Kidney (tissue), 14 donors: ENCODE results near the gene GNG14. TPM values are rescaled to one million over a fixed set of nuclear protein-coding genes. Genes with fewer than 3 reads are reported as not detected.
"Not testable (repeated sequence)": the region's sequence is repeated elsewhere in the genome, so short reads cannot be mapped to it uniquely, and the experiment has no call there.

Source experiments
- DNase-seq, 5 donors: peaks; one replicate each; pipeline ENCODE4 v3.0.0-alpha.2; 2013 to 2020
- FAIRE-seq: peaks from 2 replicates; lab custom pipeline; 2012; peaks lifted over from hg19 to GRCh38; lab: Jason Lieb, UNC
- H3K27ac ChIP-seq, 2 donors: one replicate each; pipeline ENCODE4 v1.7.0; 2013; ENCODE audit warnings: low read depth in 2 of 2, low read length in 2 of 2, inconsistent platforms in 1 of 2
- H3K27me3 ChIP-seq: one replicate; pipeline ENCODE4 v1.7.1; 2013; ENCODE audit warnings: low read length, inconsistent platforms; ENCODE audit not compliant: control insufficient read depth, insufficient read depth
- H3K36me3 ChIP-seq, 3 donors: one replicate each; pipeline versions ENCODE4 v1.7.0 to v1.7.1; 2013; ENCODE audit warnings: low read length in 3 of 3, control low read depth in 1 of 3, inconsistent platforms in 1 of 3; ENCODE audit not compliant: insufficient read depth in 3 of 3, control insufficient read depth in 2 of 3
- H3K4me1 ChIP-seq, 3 donors: one replicate each; pipeline versions ENCODE4 v1.7.0 to v1.7.1; 2013; ENCODE audit warnings: low read length in 3 of 3, inconsistent platforms in 1 of 3, low read depth in 1 of 3; ENCODE audit not compliant: control insufficient read depth in 2 of 3, insufficient read depth in 2 of 3
- H3K4me3 ChIP-seq, 3 donors: one replicate each; pipeline versions ENCODE4 v1.7.0 to v1.8.1; 2013; ENCODE audit warnings: low read length in 3 of 3, control low read depth in 1 of 3, inconsistent platforms in 1 of 3
- H3K9ac ChIP-seq, 3 donors: one replicate each; pipeline versions ENCODE4 v1.7.0 to v1.7.1; 2013; ENCODE audit warnings: low read length in 3 of 3, control low read depth in 1 of 3, inconsistent platforms in 1 of 3
- H3K9me3 ChIP-seq, 3 donors: one replicate each; pipeline versions ENCODE4 v1.7.0 to v1.7.1; 2013; ENCODE audit warnings: low read length in 3 of 3, control low read depth in 1 of 3, inconsistent platforms in 1 of 3; ENCODE audit not compliant: control insufficient read depth in 2 of 3, insufficient read depth in 1 of 3
- CTCF ChIP-seq: IDR thresholded peaks from 3 replicates; pipeline ENCODE4 v1.5.1; 2012; ENCODE audit warnings: mild to moderate bottlenecking, moderate library complexity, borderline replicate concordance; ENCODE audit not compliant: insufficient read depth; ENCODE audit errors: extremely low read depth
- intact Hi-C: fragments of 100-400 bp; cut with DNase I; formaldehyde crosslinking; loops from one replicate; pipeline ENCODE4 v1.11.1; 2022
- polyA plus RNA-seq: library from polyadenylated mRNA; stranded (reverse); fragments of 350-450 nt; fragmentation: Illumina TruSeq; extraction: RNeasy Lipid Tissue Mini Kit (QIAGEN cat#74804); gene quantifications from one replicate; pipeline ENCODE4 v1.2.3, GENCODE V29; 2014; ENCODE audit warnings: low read depth, low replicate concordance; ENCODE audit not compliant: insufficient read depth
- total RNA-seq: library from RNA; stranded (reverse); fragmentation: NEBNext Ultra II Directional; extraction: Animal tissue kit (Norgen Biotek cat#: 25700); gene quantifications from one replicate; pipeline ENCODE4 v1.2.1, GENCODE V29; 2021
- donor health status: control.
- donor health status: control.
- donor health status: control.
- donor health status: control.
- donor health status: control.
- donor health status: DM: yes; HTN: yes; CAD: no.
- donor health status: Normal renal cell carcinoma (clear cell type).

Gene GNG14
- total and polyA plus RNA-seq, 2 donors from 2014 or later: not detected

- H3K9ac ChIP-seq: peak overlapping the region; percentile 50 to 81 (median 81)
- peak overlapping the region; percentile 45 to 59 for H3K27ac ChIP-seq
- intact Hi-C loops: no loop called here
- H3K9me3 ChIP-seq: no peaks in the 10 kb centered on the region
- no peak for TF ChIP-seq CTCF
- H3K4me3 ChIP-seq: peak overlapping the region; percentile 62 to 83 (median 71)
- H3K27me3 ChIP-seq: no peaks in the 10 kb centered on the region
- H3K4me1 ChIP-seq: peaks cover 0 to 22% (median 14%) of the 10 kb centered on the region in 3 donors
- no peak for FAIRE-seq
- H3K36me3 ChIP-seq: peaks cover 4 to 6% (median 5%) of the 10 kb centered on the region in 3 donors
- DNase-seq: no peak
Observed at GRCh38 chr19:12723381-12723640, 35.5 kb downstream of the GNG14 start.

DNA sequence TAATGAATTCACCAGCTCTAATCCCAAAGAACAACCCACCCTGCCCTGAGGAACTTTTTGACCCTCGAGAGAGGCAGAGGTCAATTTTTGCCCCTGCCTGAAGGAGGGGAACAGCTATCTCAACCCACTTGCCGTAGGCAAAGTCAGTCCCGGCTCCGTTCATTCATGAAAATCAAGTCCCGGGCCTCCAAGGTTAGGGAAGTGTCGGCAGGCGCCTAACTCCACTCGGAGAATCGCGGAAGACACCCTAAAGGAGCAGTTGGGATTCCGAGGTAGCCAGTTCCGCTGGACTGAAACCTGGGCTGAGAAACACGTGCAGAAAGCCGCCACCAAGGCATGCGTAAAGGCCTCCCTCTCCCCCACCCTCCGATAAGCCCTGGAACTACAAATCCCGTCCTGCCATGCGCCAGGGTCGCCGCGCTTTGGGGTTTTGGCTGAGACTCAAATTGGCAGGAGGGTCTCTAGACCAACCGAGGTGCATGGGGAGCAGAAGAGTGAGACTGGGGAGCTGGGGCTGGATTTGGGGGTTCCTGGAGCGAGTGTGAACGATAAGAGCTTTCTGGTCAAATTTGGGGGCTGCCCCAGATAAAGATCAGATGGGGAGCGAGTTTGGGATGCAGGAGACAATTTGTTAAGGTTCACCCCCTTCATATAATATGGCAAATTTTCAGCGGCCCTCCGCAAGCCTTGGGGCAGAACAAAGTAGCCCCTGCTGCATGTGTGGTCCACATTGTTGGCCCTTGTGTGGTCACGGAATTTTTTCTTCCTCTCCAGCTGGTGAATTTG is 36.0 kb downstream of the GNG14 start, which contains the start of gene TNPO2:
Gene TNPO2 (minus strand): TSS at position 292 of the 786 bp plus-strand sequence. CDS start 2,955 bp downstream, outside the sequence.
- DNase-seq (peak; percentile 72 to 89 (median 84)), FAIRE-seq (no peak)
- Histone ChIP-seq H3K27me3 (no peaks in the 10 kb centered on the region), H3K27ac (peak within 1 kb of the TSS; percentile 45 to 59), H3K4me1 (peaks cover 0 to 22% (median 14%) of the 10 kb centered on the region in 3 donors), H3K36me3 (peaks cover under 1 to 4% (median 3%) of the 10 kb centered on the region in 3 donors), H3K4me3 (peak within 1 kb of the TSS; percentile 62 to 83 (median 71)), H3K9ac (peak within 1 kb of the TSS; percentile 50 to 81 (median 81)), H3K9me3 (no peaks in the 10 kb centered on the region)
- intact Hi-C loops: no loop called here
- TF ChIP-seq CTCF: no peak

- Histone ChIP-seq H3K4me1 (peaks cover 0 to 18% (median 11%) of the 10 kb centered on the region in 3 donors), H3K36me3 (peaks cover 4 to 14% (median 5%) of the 10 kb centered on the region in 3 donors)
- H3K27me3 ChIP-seq, H3K27ac ChIP-seq, FAIRE-seq, DNase-seq, H3K9ac ChIP-seq, H3K4me3 ChIP-seq, H3K9me3 ChIP-seq, intact Hi-C loops: not testable (repeated sequence)
Observed at GRCh38 chr19:12725612-12726011, 37.8 kb downstream of the GNG14 start.

DNA sequence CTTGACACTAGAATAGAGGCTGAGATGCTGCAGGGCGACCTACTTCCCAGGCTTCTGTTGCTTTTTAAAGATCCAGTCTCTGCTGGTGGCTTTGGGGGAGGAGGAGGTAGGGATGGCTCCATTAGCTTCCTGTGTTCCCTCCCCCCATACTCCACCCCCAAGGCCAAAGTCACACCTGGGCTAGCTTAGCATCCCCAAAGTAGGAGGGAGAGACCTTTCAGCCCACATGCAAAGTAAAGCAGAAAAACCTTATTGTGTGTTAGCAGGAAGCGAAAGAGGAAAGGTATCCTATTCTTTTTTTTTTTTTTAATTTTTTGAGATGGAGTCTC is 39.2 kb downstream of the GNG14 start:
- no peak for TF ChIP-seq CTCF
- Histone ChIP-seq H3K27ac (no peak overlapping the region), H3K4me3 (no peak overlapping the region), H3K4me1 (peaks cover 0 to 14% (median 9%) of the 10 kb centered on the region in 3 donors), H3K36me3 (peaks cover 4 to 18% (median 11%) of the 10 kb centered on the region in 3 donors), H3K9ac (no peak overlapping the region), H3K9me3 (no peaks in the 10 kb centered on the region), H3K27me3 (no peaks in the 10 kb centered on the region)
- intact Hi-C loops: no loop called here
- no peak for DNase-seq
- no peak for FAIRE-seq
